NT2/D1 (cell line): Measurements from ENCODE around the gene ANKRD65.

Source experiments
- DNase-seq: peaks from one replicate; pipeline ENCODE4 v3.0.0-alpha.2; 2011; ENCODE audit warnings: low read depth, low spot score
- H3K27me3 ChIP-seq: 2 replicates; pipeline ENCODE4 v1.6.0; 2011; ENCODE audit warnings: mild to moderate bottlenecking; ENCODE audit not compliant: insufficient read length, insufficient read depth
- H3K36me3 ChIP-seq: 2 replicates; pipeline ENCODE4 v1.6.1; 2011; ENCODE audit warnings: mild to moderate bottlenecking, low read length, mixed read lengths; ENCODE audit not compliant: insufficient read depth, insufficient read length
- H3K4me1 ChIP-seq: 2 replicates; pipeline ENCODE4 v1.5.1; 2011; ENCODE audit not compliant: insufficient read depth, insufficient read length
- H3K4me3 ChIP-seq: 2 replicates; pipeline ENCODE4 v1.5.1; 2011; ENCODE audit warnings: low read depth; ENCODE audit not compliant: insufficient read length
- H3K9ac ChIP-seq: 2 replicates; pipeline ENCODE4 v1.6.0; 2011; ENCODE audit warnings: low read depth; ENCODE audit not compliant: insufficient read length
- H3K9me3 ChIP-seq: 2 replicates; pipeline ENCODE4 v1.5.1; 2011; ENCODE audit warnings: mild to moderate bottlenecking, low read length; ENCODE audit not compliant: insufficient read depth
- SUZ12 ChIP-seq: IDR thresholded peaks from 2 replicates; pipeline ENCODE4 v1.6.1; 2011; ENCODE audit not compliant: insufficient read length, insufficient read depth; ENCODE audit errors: extremely low read depth
- YY1 ChIP-seq: IDR thresholded peaks from 2 replicates; pipeline ENCODE4 v1.6.1; 2011; ENCODE audit not compliant: insufficient read length, insufficient read depth
- ZNF274 ChIP-seq: IDR thresholded peaks from 2 replicates; pipeline ENCODE4 v1.6.1; 2011; ENCODE audit warnings: mild to moderate bottlenecking, low read depth, low read length

ANKRD65 gene

DNA sequence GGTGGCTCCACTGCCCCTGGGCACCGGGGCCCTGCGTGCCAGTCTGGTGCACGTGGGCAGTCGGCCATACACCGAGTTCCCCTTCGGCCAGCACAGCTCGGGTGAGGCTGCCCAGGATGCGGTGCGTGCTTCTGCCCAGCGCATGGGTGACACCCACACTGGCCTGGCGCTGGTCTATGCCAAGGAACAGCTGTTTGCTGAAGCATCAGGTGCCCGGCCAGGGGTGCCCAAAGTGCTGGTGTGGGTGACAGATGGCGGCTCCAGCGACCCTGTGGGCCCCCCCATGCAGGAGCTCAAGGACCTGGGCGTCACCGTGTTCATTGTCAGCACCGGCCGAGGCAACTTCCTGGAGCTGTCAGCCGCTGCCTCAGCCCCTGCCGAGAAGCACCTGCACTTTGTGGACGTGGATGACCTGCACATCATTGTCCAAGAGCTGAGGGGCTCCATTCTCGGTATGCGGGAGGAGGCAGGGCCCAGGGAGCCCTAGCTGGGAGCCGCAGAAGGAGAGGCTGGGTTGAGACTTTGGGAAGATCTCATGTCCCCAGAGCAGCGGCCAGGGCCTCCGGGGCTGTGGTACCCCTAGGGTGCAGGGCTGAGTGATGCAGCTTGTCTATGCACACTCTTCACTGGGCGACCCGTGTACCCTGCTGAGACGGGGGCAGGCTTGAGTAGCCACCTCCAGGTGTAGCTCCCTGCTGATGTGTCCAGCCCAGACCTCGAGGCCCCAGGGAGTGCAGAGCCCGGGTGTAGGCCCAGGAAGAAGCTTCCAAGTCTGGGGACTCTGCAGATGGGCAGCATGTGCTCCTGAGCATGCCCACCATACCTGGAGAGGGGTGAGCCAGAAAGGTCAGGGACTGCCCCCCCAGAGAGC is 16.2 kb upstream of the ANKRD65 start:
- Histone ChIP-seq H3K9ac (peak overlapping the region; percentile 61), H3K4me3 (no peak overlapping the region)

GRCh38 chr1:1436630-1437032 is 15.6 kb upstream of the ANKRD65 start:
- H3K4me3 ChIP-seq, result peak overlapping the region; percentile 57
- no peak overlapping the region for H3K9ac ChIP-seq
- DNase-seq, result no peak
- peaks cover 23% of the 10 kb centered on the region for H3K27me3 ChIP-seq
- H3K4me1 ChIP-seq, result peaks cover 43% of the 10 kb centered on the region
- no peaks in the 10 kb centered on the region for H3K9me3 ChIP-seq
- no peaks in the 10 kb centered on the region for H3K36me3 ChIP-seq
- TF ChIP-seq YY1 (no peak), SUZ12 (no peak), ZNF274 (no peak)

More for the DNA sequence above, 16.2 kb upstream of the ANKRD65 start:
- Histone ChIP-seq H3K36me3 (no peaks in the 10 kb centered on the region), H3K9me3 (no peaks in the 10 kb centered on the region), H3K4me1 (peaks cover 42% of the 10 kb centered on the region), H3K27me3 (peaks cover 23% of the 10 kb centered on the region)
- no peak for DNase-seq
- TF ChIP-seq YY1 (no peak), SUZ12 (no peak), ZNF274 (no peak)

- Histone ChIP-seq H3K4me3 (peak overlapping the region; percentile 57), H3K27me3 (peaks cover 23% of the 10 kb centered on the region), H3K36me3 (no peaks in the 10 kb centered on the region), H3K4me1 (peaks cover 45% of the 10 kb centered on the region), H3K9ac (peak overlapping the region; percentile 72), H3K9me3 (no peaks in the 10 kb centered on the region)
- TF ChIP-seq YY1 (no peak), SUZ12 (no peak), ZNF274 (no peak)
- no peak for DNase-seq
Observed at GRCh38 chr1:1435911-1436629, 15.0 kb upstream of the ANKRD65 start.

GRCh38 chr1:1435106-1435903 is 14.2 kb upstream of the ANKRD65 start, which contains the start of gene VWA1:
Gene VWA1 (plus strand): TSS chr1:1435690. CDS start chr1:1435749, 59 bp downstream.
- DNase-seq, result no peak
- peaks cover 38% of the 10 kb centered on the region for H3K4me1 ChIP-seq
- H3K36me3 ChIP-seq, result no peaks in the 10 kb centered on the region
- H3K9me3 ChIP-seq, result no peaks in the 10 kb centered on the region
- H3K9ac ChIP-seq, result peak within 1 kb of the TSS; percentile 82
- H3K4me3 ChIP-seq, result peak within 1 kb of the TSS; percentile 57
- TF ChIP-seq SUZ12 (no peak), ZNF274 (no peak), YY1 (no peak)
- peaks cover 23% of the 10 kb centered on the region for H3K27me3 ChIP-seq

GRCh38 chr1:1434824-1435105 is 13.7 kb upstream of the ANKRD65 start:
- DNase-seq, result no peak
- Histone ChIP-seq H3K36me3 (no peaks in the 10 kb centered on the region), H3K9me3 (no peaks in the 10 kb centered on the region), H3K4me1 (peaks cover 38% of the 10 kb centered on the region), H3K27me3 (peaks cover 23% of the 10 kb centered on the region), H3K9ac (peak overlapping the region; percentile 82), H3K4me3 (peak overlapping the region; percentile 57)
- TF ChIP-seq ZNF274 (no peak), SUZ12 (no peak), YY1 (no peak)

DNA sequence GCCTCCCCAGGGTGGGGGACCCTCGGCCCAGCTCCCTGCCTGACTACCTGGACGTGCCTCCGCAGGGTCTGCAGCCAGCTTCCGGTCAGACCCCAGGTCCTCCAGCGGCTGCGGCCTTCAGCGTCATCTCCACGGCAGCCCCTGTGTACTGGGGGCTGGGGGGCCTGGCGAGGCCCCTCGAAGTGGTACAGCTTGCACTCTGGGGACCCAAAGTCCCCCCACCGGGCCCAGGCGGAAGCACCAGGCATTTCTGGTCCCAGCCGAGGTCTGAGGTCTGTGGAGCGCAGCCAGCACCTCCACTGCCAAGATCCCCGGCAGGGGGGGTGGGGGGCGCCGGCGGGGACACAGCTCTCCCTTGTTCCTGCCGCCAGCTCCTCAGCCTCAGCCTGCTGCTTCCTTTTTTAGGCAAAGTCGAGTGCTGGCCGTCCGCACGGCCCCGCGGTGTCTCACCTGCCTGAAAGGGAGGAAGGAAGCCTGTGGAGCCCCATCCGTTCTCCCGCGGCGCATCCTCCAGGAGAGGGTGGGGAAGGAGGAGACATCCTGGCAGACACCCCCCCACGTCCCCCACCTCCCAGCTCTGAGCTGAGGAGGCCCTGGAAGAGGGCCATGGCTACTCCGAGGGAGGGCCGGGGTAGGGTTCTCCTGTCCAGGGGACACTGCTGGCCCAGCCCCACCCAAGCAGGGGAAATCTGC is 13.2 kb upstream of the ANKRD65 start:
- H3K4me3 ChIP-seq, result peak overlapping the region; percentile 57
- no peaks in the 10 kb centered on the region for H3K9me3 ChIP-seq
- H3K36me3 ChIP-seq, result no peaks in the 10 kb centered on the region
- peak overlapping the region; percentile 82 for H3K9ac ChIP-seq
- no peak for DNase-seq
- TF ChIP-seq SUZ12 (no peak), ZNF274 (no peak), YY1 (no peak)
- H3K27me3 ChIP-seq, result peaks cover 23% of the 10 kb centered on the region
- H3K4me1 ChIP-seq, result peaks cover 38% of the 10 kb centered on the region
